Fibroblast of villous mesenchyme (primary cell): ENCODE results near the gene SLC24A3. TPM values are rescaled to one million over a fixed set of nuclear protein-coding genes. Genes with fewer than 3 reads are reported as not detected.

ENCODE experiments used
- DNase-seq: peaks from one replicate; pipeline ENCODE4 v3.0.0-alpha.2; 2010; ENCODE audit warnings: low read depth
- H3K4me3 ChIP-seq: 2 replicates; pipeline ENCODE4 v1.5.1; 2011; ENCODE audit warnings: low read depth, mild to moderate bottlenecking, low read length
- total RNA-seq: library from RNA; depleted of rRNA; stranded (reverse); fragments of >200 nt; gene quantifications from 2 replicates; pipeline ENCODE4 v1.2.3, GENCODE V29; 2012
- TF ChIP-seq, protein P1 (sequence below): IDR thresholded peaks from 2 replicates; pipeline ENCODE4 v1.5.1; 2012; ENCODE audit warnings: low read depth, mild to moderate bottlenecking, low read length; ENCODE audit not compliant: insufficient read depth

The SLC24A3 gene
- total RNA-seq, 1 donor = 0.86 TPM

DNA sequence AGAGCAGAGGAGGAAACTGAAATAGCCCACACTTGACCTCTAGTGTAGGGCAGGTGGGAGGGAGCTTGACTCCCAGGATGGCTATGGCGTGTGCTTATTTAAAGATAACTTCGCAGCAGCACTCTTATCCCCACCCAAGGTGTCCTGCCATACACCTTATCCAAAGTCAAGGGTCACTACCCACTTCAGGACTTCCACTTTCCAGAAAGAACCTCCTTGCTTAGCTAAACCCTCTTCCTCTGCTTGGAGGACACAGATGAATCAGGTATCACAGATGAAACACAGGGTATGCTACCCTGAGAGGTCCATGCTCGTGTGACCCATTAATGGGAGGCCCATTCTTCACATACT, 547.9 kb downstream of the SLC24A3 start:
- TF ChIP-seq, protein P1, sequence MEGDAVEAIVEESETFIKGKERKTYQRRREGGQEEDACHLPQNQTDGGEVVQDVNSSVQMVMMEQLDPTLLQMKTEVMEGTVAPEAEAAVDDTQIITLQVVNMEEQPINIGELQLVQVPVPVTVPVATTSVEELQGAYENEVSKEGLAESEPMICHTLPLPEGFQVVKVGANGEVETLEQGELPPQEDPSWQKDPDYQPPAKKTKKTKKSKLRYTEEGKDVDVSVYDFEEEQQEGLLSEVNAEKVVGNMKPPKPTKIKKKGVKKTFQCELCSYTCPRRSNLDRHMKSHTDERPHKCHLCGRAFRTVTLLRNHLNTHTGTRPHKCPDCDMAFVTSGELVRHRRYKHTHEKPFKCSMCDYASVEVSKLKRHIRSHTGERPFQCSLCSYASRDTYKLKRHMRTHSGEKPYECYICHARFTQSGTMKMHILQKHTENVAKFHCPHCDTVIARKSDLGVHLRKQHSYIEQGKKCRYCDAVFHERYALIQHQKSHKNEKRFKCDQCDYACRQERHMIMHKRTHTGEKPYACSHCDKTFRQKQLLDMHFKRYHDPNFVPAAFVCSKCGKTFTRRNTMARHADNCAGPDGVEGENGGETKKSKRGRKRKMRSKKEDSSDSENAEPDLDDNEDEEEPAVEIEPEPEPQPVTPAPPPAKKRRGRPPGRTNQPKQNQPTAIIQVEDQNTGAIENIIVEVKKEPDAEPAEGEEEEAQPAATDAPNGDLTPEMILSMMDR = no peak
- DNase-seq = no peak
- H3K4me3 ChIP-seq = no peak overlapping the region

DNA sequence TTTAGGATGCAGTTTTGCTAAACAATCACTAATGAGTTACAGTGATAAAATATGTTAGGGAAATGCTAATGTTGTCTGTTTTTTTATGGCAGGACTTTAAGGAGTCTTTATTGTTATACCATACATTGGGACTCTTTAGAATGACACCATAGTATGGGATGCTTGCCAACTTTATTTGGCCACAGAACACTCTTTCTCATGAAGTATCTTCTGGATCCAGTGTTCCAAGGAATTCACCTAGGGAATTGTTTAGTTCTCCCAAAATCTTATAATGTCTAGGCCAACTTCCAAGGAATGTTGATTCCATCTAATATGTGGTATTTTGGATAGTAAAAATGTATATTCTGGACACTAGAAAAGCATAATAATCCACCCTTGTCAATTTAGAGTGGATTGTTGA, 548.9 kb downstream of the SLC24A3 start:
- no peak for DNase-seq
- TF ChIP-seq, protein P1 = no peak
- H3K4me3 ChIP-seq = no peak overlapping the region

DNA sequence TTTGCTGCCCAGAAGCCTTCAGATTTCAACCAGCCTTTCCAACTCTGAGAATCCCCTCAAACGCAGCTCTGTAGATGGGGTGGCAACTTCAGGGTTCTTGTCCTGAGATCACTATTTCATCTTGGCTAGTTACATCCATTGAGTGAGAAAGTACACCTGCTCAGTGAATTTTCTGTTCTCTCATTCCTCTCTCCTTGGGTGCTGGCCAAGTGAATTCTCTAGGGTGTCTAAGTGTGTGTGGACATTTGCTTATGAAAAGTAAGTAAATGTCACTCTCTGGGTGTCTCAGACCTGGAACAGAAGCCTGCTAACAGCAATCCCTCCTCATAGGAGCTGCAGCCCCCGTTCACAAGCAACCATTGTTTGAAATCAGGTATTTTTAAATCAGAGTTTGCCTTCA, 549.4 kb downstream of the SLC24A3 start:
- no peak overlapping the region for H3K4me3 ChIP-seq
- TF ChIP-seq, protein P1 = no peak
- no peak for DNase-seq

DNA sequence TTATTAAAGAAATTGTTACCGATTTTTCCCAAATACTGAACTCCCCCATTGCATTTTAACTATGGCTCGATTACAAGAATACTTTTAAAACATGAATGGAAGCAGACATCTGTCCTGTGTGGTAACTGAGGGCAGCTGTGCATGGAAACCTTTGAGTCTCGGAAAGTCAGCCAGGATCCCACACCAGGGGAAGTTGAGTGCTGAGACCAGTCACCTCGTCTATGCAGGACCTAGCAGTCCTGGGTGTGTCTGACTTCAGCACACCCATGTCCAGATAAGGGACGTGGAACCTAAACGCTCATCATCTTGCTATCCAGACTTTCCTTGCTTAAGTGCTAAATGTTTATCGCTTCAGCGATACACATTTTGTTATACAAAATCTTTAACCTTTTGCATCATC, 551.8 kb downstream of the SLC24A3 start:
- no peak for DNase-seq
- TF ChIP-seq, protein P1 = no peak
- H3K4me3 ChIP-seq = no peak overlapping the region

DNA sequence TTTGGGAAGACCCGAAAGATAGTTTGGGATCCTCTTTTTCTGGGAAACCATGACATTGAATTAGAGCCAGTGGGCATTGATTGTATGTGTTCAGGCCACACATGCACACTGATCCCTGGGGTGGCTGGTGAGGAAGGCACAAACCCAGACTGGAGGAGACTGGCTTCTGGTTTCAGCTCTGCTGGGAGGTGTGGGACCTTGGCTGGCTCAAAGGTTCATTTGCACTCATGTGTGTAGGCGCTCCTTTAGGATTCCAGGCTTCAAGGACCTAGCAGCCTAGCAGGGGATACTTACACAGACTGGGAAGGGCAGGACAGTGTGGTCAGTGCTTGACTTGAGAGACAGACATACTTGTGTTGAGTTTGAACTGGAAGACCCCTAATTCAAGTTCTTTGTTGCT, 552.8 kb downstream of the SLC24A3 start:
- TF ChIP-seq, protein P1 = no peak
- DNase-seq = no peak

DNA sequence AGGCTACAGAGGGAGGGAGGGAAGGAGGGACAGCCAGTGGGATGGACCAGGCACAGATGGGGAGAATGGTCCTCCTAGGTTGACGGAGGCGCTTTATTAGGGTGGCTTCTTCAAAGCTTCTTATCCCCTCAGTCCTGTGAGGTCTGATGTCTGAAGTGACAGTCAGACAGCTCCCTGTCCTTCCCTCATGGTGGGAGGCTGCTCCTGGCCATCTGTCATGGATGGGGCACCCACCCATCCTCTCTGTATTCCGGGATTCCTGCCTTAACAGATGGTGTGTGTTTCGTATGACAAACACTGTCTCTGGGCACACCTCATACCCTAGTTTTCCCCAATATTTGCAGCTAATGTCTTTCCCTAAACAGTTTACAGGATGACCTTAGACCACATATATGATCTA, 553.5 kb downstream of the SLC24A3 start:
- DNase-seq = no peak
- H3K4me3 ChIP-seq = no peak overlapping the region
- TF ChIP-seq, protein P1 = no peak

More for the DNA sequence above, 552.8 kb downstream of the SLC24A3 start:
- H3K4me3 ChIP-seq = no peak overlapping the region

DNA sequence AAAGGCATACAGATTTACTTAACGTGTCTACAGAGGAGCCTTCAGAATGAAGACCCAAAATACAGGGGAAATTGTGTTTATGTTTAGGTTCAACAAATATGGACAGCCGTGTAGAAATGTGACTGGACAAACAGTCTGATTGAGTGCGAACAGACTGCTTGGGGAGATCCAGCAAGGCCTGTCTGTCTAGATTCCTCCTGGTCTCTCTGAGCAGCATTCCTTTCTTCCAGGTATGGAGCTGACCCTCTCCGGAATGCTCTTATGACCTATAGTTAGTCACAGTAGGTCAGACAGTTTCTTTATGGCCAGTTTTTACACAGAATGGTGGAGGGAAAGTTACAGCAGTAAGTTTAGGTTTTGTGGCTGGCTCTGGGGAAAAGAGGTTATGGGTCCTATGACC, 554.6 kb downstream of the SLC24A3 start:
- no peak overlapping the region for H3K4me3 ChIP-seq
- TF ChIP-seq, protein P1 = no peak
- no peak for DNase-seq
